OCI-LY3 (cell line): ENCODE results near the gene RIN3.

Source experiments
- H2AFZ ChIP-seq: fragments of 200-600, 300-600 bp; shearing (Covaris generic); 2 replicates; pipeline ENCODE4 v1.6.0; 2014; ENCODE audit warnings: antibody characterized with exemption, low read depth, low read length
- H3K27ac ChIP-seq: fragments of 200-600, 300-600 bp; sonication (generic); 2 replicates; pipeline ENCODE4 v1.5.1; 2014; ENCODE audit warnings: mild to moderate bottlenecking, low read length, moderate library complexity, mixed read lengths
- H3K27me3 ChIP-seq: fragments of 200-600, 300-600 bp; sonication (generic); 2 replicates; pipeline ENCODE4 v1.6.1; 2014; ENCODE audit warnings: low read depth, low read length, mixed read lengths
- H3K36me3 ChIP-seq: fragments of 200-600, 300-600 bp; sonication (generic); replicated peaks from 2 replicates; pipeline ENCODE3; 2014; ENCODE audit warnings: low read depth, low read length, mixed read lengths
- H3K4me1 ChIP-seq: fragments of 300-600, 200-600 bp; sonication (generic); 2 replicates; pipeline ENCODE4 v1.6.1; 2014; ENCODE audit warnings: low read length, mixed read lengths
- H3K4me2 ChIP-seq: fragments of 200-600, 300-600 bp; sonication (generic); 2 replicates; pipeline ENCODE4 v1.6.1; 2014; ENCODE audit warnings: low read length, mixed read lengths
- H3K4me3 ChIP-seq: fragments of 300-600, 200-600 bp; sonication (generic); 2 replicates; pipeline ENCODE4 v1.5.1; 2014; ENCODE audit warnings: antibody characterized with exemption, mild to moderate bottlenecking, low read length, moderate library complexity
- H3K79me2 ChIP-seq: fragments of 300-600, 200-600 bp; shearing (Covaris generic); 2 replicates; pipeline ENCODE4 v1.6.1; 2014; ENCODE audit warnings: mild to moderate bottlenecking, low read length, mixed read lengths
- H3K9ac ChIP-seq: fragments of 300-600, 200-600 bp; shearing (Covaris generic); 2 replicates; pipeline ENCODE4 v1.6.0; 2014; ENCODE audit warnings: mild to moderate bottlenecking, low read length, moderate library complexity
- H3K9me3 ChIP-seq: fragments of 200-600, 300-600 bp; shearing (Covaris generic); 2 replicates; pipeline ENCODE4 v1.6.1; 2014; ENCODE audit warnings: low read length, mixed read lengths; ENCODE audit not compliant: insufficient read depth
- H4K20me1 ChIP-seq: fragments of 200-600, 300-600 bp; sonication (generic); 2 replicates; pipeline ENCODE4 v1.6.1; 2016; ENCODE audit warnings: low read length, mixed read lengths; ENCODE audit not compliant: insufficient read depth
- CTCF ChIP-seq: fragments of 200-600, 300-600 bp; sonication (generic); IDR thresholded peaks from 2 replicates; pipeline ENCODE4 v1.5.1; 2014; ENCODE audit warnings: antibody characterized with exemption, low read length, low read depth
- EZH2phosphoT487 ChIP-seq: fragments of 200-600 bp; shearing (Covaris generic); IDR thresholded peaks from 2 replicates; pipeline ENCODE4 v1.6.1; 2018; ENCODE audit warnings: antibody characterized with exemption, mixed run types, low read depth

Gene RIN3

GRCh38 chr14:92538412-92538985, 24.9 kb downstream of the RIN3 start:
- no peak overlapping the region for H2AFZ ChIP-seq
- H3K4me1 ChIP-seq: peaks cover 6% of the 10 kb centered on the region; the same call in 1 of the 2 replicates
- no peaks in the 10 kb centered on the region for H3K27me3 ChIP-seq
- TF ChIP-seq EZH2phosphoT487 (no peak), CTCF (no peak)
- no peak overlapping the region for H3K4me2 ChIP-seq
- H3K36me3 ChIP-seq: no peaks in the 10 kb centered on the region
- H3K79me2 ChIP-seq: no peaks in the 10 kb centered on the region
- no peak overlapping the region for H3K27ac ChIP-seq
- no peak overlapping the region for H3K4me3 ChIP-seq
- H3K9me3 ChIP-seq: no peaks in the 10 kb centered on the region
- no peak overlapping the region for H3K9ac ChIP-seq
- H4K20me1 ChIP-seq: no peaks in the 10 kb centered on the region

- H3K4me1 ChIP-seq: peaks cover 11% of the 10 kb centered on the region
- TF ChIP-seq CTCF (no peak), EZH2phosphoT487 (no peak)
- H3K4me2 ChIP-seq: no peak overlapping the region
- H3K27me3 ChIP-seq: no peaks in the 10 kb centered on the region
- no peak overlapping the region for H3K9ac ChIP-seq
- H3K79me2 ChIP-seq: no peaks in the 10 kb centered on the region
- H3K27ac ChIP-seq: no peak overlapping the region
- no peaks in the 10 kb centered on the region for H3K9me3 ChIP-seq
- no peaks in the 10 kb centered on the region for H4K20me1 ChIP-seq
- no peak overlapping the region for H2AFZ ChIP-seq
- no peak overlapping the region for H3K4me3 ChIP-seq
- H3K36me3 ChIP-seq: no peaks in the 10 kb centered on the region
Measured at GRCh38 chr14:92539419-92539818, 25.8 kb downstream of the RIN3 start.

- no peak for TF ChIP-seq EZH2phosphoT487
- TF ChIP-seq CTCF: no peak
- no peak overlapping the region for H2AFZ ChIP-seq
- H4K20me1 ChIP-seq: no peaks in the 10 kb centered on the region
- no peaks in the 10 kb centered on the region for H3K9me3 ChIP-seq
- no peaks in the 10 kb centered on the region for H3K27me3 ChIP-seq
- no peaks in the 10 kb centered on the region for H3K79me2 ChIP-seq
- no peak overlapping the region for H3K4me2 ChIP-seq
- H3K36me3 ChIP-seq: no peaks in the 10 kb centered on the region
- peaks cover 11% of the 10 kb centered on the region for H3K4me1 ChIP-seq
- no peak overlapping the region for H3K4me3 ChIP-seq
- no peak overlapping the region for H3K9ac ChIP-seq
- H3K27ac ChIP-seq: no peak overlapping the region
Measured at GRCh38 chr14:92539875-92540274, 26.3 kb downstream of the RIN3 start.

GRCh38 chr14:92540472-92541048, 27.0 kb downstream of the RIN3 start:
- Histone ChIP-seq H3K9ac (no peak overlapping the region), H4K20me1 (no peaks in the 10 kb centered on the region), H3K27me3 (no peaks in the 10 kb centered on the region), H3K79me2 (no peaks in the 10 kb centered on the region), H3K9me3 (no peaks in the 10 kb centered on the region), H2AFZ (no peak overlapping the region), H3K4me1 (peaks cover 15% of the 10 kb centered on the region), H3K36me3 (no peaks in the 10 kb centered on the region), H3K4me3 (no peak overlapping the region), H3K27ac (no peak overlapping the region), H3K4me2 (no peak overlapping the region)
- TF ChIP-seq CTCF (no peak), EZH2phosphoT487 (no peak)
